Measurements from ENCODE around the gene DOCK7.

DNA sequence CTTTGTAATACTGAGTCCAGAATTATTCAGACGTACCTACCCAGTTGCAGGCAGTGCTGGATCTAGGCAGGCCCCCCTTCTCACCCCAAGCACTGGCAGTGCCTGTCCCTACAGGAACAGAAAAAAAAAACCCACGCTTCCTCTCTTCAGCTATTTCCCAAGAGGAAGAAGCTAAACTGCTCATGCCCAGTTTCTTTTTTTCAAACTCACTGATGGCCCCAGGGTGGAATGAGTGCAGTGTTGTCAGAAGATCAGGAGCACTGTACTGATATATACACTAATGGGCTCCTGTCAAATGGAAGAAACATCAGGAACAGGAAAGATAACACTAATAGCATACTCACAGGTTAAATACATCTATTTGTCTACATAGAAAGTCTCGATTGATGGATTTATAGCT is 28.2 kb upstream of the DOCK7 start:
- TF ChIP-seq EP300 (IDR thresholded peaks at IDR 0.05) (peak in 1 of 2 donors; percentile 7), POLR2A (IDR thresholded peaks at IDR 0.05) (no peak)
- TF ChIP-seq, protein P1, sequence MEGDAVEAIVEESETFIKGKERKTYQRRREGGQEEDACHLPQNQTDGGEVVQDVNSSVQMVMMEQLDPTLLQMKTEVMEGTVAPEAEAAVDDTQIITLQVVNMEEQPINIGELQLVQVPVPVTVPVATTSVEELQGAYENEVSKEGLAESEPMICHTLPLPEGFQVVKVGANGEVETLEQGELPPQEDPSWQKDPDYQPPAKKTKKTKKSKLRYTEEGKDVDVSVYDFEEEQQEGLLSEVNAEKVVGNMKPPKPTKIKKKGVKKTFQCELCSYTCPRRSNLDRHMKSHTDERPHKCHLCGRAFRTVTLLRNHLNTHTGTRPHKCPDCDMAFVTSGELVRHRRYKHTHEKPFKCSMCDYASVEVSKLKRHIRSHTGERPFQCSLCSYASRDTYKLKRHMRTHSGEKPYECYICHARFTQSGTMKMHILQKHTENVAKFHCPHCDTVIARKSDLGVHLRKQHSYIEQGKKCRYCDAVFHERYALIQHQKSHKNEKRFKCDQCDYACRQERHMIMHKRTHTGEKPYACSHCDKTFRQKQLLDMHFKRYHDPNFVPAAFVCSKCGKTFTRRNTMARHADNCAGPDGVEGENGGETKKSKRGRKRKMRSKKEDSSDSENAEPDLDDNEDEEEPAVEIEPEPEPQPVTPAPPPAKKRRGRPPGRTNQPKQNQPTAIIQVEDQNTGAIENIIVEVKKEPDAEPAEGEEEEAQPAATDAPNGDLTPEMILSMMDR (IDR thresholded peaks at IDR 0.05): no peak
